ENCODE data around the gene CEP295NL.
A peak's percentile ranks its signal among the peaks of the same experiment; 100 is the strongest.
"Not testable (repeated sequence)": the region's sequence is repeated elsewhere in the genome, so short reads cannot be mapped to it uniquely, and the experiment has no call there.

The CEP295NL gene, protein sequence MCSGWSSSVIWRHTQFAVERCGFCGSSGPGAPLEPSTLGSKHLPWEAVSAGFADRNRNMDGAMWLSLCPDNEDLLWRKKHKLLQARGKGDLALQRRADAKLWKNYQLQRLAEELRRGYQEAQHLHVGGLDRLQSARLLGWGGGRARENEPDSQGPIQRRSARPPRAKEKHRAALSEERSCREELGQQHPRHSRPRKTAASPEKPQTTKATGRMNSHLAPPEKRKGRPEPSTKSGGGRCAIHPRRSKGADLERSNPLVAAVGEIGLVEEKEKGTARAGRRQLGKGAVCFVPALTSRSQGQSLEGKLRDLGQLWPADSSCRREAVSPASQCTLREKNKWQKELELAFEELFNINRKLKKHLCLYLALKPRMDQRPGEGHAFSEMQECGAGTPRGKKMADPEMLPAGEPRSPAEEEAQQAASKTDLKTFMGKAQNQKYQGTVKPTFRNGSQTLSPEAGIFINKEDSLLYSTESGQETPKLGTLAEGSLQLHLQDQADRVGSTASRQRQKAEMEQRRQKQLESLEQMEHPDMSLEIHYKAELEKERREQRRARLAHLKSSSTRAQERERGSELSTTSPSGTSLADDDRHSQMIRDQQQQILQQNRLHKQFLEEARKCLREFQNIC

DNA sequence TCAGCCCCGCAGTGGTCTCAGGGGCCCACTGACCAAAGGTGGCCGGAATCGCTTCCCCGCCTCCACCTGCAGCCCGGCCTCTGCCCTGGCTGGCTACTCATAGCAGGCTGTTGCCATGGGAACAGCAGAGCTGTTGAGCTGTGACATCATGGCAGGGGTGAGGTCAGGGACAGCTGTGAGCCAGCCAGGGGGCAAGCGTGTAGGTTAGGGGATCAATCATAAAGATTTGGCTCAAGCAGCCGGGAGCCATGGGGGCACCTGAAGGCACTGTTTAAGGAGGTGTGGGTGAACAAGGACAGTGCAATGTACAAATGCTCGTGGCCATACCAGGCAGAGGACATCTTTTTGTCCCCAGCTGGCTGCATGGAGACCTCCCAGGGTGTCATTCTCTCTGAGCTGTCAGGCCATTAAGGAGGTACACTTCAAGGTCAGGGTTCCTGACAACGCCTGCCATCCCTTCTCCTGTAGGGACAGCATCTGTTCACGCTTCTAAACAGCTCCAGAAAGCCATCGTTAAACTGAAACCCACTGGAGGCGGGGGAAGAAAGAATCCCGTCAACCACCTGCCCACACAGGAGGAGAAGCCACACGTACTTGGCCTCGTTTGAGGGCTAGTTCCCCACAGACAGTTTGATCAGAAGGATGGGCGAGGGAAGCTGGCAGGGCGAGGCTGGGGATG, at the start of gene CEP295NL:
TSS of gene CEP295NL (minus strand) at position 101 of the 679 bp plus-strand sequence. CDS start 1,373 bp downstream, outside the sequence.
- no peak for DNase-seq

DNA sequence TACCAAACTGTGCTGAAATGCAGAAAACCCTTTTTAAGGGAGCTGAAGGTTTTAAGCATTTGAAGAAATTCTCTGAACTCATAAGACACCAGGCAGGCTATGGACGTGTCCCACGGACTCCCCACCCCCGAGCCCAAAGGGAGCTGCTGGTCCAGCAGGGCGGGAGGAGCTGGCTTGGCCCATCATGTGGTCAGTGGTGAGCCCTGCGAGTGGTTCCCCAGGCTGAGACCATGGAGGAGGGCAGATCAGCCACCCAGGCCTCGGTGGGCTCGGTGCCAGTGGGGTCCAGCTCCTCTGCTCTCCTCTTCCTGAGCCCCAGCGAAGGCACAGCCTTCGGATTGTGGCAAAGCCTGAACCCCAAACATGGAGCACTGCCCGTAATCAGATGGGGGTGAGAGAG, 49.7 kb upstream of the CEP295NL start:
- no peak for DNase-seq

- no peak for DNase-seq
These were observed 49.1 kb upstream of the CEP295NL start for GRCh38 chr17:78951967-78952551.

DNA sequence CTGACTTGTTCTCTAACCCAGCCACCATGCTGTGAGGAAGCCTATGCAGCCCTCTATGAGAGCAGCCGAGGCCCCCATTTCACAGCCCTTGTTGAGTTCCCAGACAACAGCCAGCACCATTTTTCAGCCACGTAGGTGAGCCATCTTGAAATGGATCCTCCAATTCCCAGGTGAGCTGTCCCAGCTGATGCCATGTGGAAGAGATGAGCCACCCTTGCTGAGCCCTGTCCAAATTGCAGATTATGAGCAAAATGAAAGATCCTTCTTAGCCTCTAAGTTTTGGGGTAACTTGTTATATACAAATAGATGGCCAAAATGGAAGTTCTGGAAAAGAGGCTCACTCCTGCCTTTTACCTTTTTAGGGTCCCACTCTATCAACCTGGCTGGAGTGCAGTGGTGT, 47.9 kb upstream of the CEP295NL start:
- DNase-seq: no peak

GRCh38 chr17:78947235-78948149, 44.5 kb upstream of the CEP295NL start:
- no peak for DNase-seq

- DNase-seq: no peak
These were observed 43.6 kb upstream of the CEP295NL start for GRCh38 chr17:78946631-78947030.

DNA sequence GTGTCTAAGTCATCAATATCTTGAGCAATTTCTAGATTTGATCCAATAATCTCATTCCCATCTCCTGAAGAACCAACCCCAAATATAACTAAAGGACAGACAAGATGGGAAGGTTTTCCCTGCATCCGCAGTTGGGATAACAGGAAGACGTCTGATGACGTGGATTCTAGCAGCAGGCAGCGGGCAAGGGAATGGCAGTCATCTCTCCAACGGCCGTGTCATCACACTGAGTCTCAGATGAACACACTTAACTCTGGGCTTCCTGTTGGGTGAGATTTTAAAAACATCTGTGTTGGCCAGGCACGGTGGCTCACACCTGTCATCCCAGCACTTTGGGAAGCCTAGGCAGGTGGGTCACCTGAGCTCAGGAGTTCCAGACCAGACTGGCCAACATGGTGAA, 43.1 kb upstream of the CEP295NL start:
- DNase-seq: no peak

DNA sequence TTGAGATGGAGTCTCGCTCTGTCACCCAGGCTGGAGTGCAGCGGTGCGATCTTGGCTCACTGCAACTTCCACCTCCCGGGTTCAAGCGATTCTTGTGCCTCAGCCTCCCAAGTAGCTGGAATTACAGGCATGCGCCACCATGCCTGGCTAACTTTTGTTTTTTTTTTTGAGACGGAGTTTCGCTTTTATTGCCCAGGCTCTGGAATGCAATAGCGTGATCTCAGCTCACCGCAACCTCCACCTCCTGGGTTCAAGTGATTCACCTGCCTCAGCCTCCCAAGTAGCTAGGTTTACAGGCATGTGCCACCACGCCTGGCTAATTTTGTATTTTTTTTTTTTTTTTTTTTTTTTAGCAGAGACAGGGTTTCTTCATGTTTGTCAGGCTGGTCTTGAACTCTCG, 42.5 kb upstream of the CEP295NL start:
- not testable (repeated sequence) for DNase-seq

DNA sequence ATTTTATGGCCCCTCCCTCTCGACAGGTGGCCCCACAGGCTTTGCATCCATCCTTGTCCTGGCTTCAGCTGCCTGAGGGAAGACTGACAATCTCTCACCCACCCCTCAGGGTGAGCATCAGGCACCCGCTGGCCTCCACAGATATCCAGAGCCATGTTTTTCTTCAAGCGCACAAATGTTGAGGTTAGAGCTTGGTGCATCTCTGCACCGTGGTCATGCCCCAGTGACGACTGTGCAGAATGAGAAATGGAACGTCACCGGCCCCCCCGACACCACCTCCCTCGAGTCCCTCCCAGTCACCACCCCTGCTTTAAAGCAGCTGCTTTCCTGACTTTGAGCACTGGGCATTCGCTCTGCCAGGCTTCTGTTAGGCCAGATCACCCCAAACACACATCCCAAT, 42.0 kb upstream of the CEP295NL start:
- DNase-seq: no peak

GRCh38 chr17:78944026-78944425, 41.0 kb upstream of the CEP295NL start:
- DNase-seq: no peak

GRCh38 chr17:78940708-78941107, 37.7 kb upstream of the CEP295NL start:
- no peak for DNase-seq

DNA sequence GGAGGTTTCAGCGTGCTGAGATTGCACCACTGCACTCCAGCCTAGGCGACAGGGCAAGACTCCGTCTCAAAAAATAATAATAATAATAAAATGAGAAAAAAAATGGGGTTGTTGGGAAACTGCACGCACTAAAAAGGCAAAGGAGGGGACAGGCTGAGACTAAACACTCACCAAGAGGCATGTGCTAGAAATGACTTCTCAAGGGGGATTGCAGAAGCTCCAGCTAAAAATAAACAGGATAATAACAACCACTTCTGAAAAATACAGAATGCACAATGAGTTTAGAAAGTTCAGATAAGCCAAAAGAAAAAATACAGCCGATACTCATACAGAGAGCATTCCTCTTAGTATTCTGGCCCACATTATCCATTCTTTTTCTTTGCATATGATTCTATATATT, 37.3 kb upstream of the CEP295NL start:
- no peak for DNase-seq

- DNase-seq: no peak
These were observed 36.6 kb upstream of the CEP295NL start for GRCh38 chr17:78939615-78940014.

GRCh38 chr17:78937561-78937960, 34.6 kb upstream of the CEP295NL start:
- no peak for DNase-seq

- no peak for DNase-seq
These were observed 32.7 kb upstream of the CEP295NL start for GRCh38 chr17:78935419-78936323.

DNA sequence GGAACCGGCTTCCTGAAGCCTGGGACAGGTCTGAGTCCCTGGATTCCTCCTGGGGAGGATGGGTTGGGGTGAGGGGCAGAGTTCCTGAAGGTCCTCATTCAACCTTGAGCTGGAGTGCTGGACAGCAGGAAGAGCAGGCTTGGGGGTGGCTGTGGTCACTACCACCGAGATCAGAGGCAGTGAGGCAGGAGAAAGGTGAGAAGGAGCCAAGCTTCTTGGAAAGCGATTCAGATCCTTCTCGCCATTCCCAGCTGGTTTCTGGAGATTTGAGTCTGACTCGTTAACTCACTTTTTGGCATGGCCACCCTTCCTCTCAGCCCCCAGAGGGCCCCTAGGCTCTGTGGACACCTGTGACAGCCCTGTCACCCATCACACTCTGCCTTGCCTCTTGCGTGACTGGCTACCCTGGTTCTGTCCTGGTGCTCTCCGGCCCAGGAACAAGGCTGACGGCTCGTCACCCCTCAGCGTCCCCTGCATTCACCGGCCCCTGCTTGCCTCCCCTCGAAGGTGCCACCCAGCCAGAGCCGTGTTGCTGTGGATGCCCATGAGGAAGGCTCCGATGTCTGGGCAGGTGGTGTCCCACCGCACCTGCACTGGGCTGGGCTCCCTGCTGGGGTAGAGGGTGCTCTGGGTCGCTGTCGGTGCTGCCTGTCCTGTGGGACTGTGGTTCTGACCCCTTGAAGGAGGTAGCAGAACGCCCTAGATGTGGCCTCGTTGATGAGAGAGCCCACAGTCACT, 31.8 kb upstream of the CEP295NL start:
- DNase-seq: no peak

DNA sequence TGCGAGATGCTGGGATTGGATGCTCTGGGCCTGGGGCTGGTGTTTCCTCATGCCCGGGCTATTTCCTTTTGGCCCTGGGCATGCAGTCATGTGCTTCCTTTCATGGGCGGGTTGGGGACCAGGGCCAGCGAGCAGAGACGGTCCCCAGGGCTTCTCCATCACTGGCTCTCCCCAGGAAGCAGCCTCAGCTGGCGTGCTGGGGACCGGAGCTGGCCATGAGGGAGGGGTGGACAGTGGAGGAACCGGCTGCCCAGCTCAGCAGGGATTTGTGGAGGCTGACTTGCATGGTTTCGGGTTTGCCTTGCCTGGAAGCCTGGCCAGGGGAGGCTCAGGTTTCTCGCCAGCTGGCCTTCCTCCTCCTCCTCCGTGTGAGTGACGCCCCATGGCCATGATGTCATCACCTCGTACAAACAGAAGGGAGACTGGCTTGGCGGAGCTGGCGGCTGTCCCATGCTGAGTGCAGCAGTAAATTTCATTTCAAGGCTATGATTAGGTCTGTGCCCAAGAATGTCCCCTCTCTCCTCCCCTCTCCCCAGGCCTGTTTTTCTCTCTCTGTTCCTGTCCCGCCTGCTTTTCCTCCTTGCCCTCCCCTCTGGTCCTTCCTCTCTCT, 31.1 kb upstream of the CEP295NL start:
- no peak for DNase-seq

DNA sequence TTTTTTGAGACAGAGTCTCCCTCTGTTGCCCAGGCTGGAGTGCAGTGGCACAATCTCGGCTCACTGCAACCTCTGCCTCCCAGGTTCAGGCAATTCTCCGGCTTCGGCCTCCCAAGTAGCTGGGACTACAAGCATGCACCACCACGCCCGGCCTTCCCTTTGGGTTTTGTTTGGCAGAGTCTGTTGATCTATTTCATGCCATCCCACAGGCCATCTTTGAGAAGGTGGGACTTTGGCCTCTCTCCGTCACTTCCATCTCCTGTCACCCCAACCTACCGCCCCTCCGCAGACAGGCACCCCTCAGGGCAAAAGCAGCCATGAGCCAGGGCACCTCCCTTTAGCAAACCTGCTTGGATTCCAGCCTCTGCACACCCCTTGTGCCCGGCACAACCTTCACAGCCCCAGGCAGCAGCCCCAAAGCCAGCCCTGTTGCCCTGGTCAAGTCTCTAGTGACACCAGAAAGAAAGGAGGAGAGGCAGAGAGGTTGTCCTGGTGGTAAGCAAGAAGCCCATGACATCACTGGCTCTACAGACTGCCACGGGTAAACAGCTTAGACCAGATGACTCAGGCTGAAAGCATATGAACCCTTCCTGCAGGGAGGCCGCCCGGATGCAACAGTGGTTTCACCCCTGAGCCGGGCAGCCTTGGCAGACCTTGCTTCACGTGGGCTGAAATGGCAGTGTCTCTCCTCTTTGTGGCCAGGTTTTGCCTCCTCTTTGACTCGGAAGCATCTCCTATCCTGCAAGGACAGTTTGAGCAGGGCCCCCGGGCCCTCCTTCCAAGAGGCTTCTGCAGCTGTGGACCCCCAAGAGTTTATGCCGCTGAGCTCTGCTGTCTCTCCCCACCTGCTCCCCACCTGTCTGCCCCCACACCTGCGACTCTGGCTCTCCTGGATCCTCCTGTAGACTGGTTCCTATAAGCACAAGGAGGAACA, 30.3 kb upstream of the CEP295NL start:
- peak; percentile 48 for DNase-seq

Data from CD4-positive, alpha-beta T cell treated with Interleukin-12 subunit alpha and Interleukin-12 subunit beta, for 1 hour (primary cell).